NCI-H510A treated with DMSO at 0.1 percent for 48 hours (cell line): ENCODE results near the gene C15orf39.
"Not testable (repeated sequence)": the region's sequence is repeated elsewhere in the genome, so short reads cannot be mapped to it uniquely, and the experiment has no call there.

ENCODE experiments used
- DNase-seq: peaks from one replicate; lab custom pipeline; 2025; lab: John Stamatoyannopoulos, UW

Gene C15orf39

GRCh38 chr15:75212200-75212858 lies 10.6 kb downstream of the C15orf39 start:
- DNase-seq = no peak

GRCh38 chr15:75213212-75213767 lies 11.6 kb downstream of the C15orf39 start:
- no peak for DNase-seq

- no peak for DNase-seq
Observed at GRCh38 chr15:75213768-75214221, 12.1 kb downstream of the C15orf39 start.

GRCh38 chr15:75214293-75215096 lies 12.8 kb downstream of the C15orf39 start:
- no peak for DNase-seq

GRCh38 chr15:75215107-75216004 lies 13.7 kb downstream of the C15orf39 start:
- DNase-seq = no peak

- DNase-seq = no peak
Observed at GRCh38 chr15:75217012-75217411, 15.3 kb downstream of the C15orf39 start.

GRCh38 chr15:75217574-75217973 lies 15.9 kb downstream of the C15orf39 start:
- DNase-seq = not testable (repeated sequence)

GRCh38 chr15:75219507-75219929 lies 17.8 kb downstream of the C15orf39 start:
- not testable (repeated sequence) for DNase-seq

- DNase-seq = no peak
Observed at GRCh38 chr15:75223688-75224087, 22.0 kb downstream of the C15orf39 start.

- DNase-seq = no peak
Observed at GRCh38 chr15:75224281-75224680, 22.6 kb downstream of the C15orf39 start.

- not testable (repeated sequence) for DNase-seq
Observed at GRCh38 chr15:75225102-75225836, 23.6 kb downstream of the C15orf39 start.

GRCh38 chr15:75225951-75226732 lies 24.5 kb downstream of the C15orf39 start:
- DNase-seq = no peak

GRCh38 chr15:75227112-75227511 lies 25.4 kb downstream of the C15orf39 start:
- DNase-seq = not testable (repeated sequence)

GRCh38 chr15:75227663-75228280 lies 26.1 kb downstream of the C15orf39 start:
- no peak for DNase-seq

- no peak for DNase-seq
Observed at GRCh38 chr15:75228787-75229186, 27.1 kb downstream of the C15orf39 start.

- DNase-seq = no peak
Observed at GRCh38 chr15:75229191-75230015, 27.7 kb downstream of the C15orf39 start.

GRCh38 chr15:75230016-75230343 lies 28.3 kb downstream of the C15orf39 start:
- DNase-seq = no peak

GRCh38 chr15:75230551-75231371 lies 29.1 kb downstream of the C15orf39 start:
- DNase-seq = no peak
